Left ventricle myocardium inferior (tissue), 1 donor: Measurements from ENCODE around the gene INSIG1. TPM values are rescaled to one million over a fixed set of nuclear protein-coding genes. Genes with fewer than 3 reads are reported as not detected.

Experiments used
- DNase-seq: peaks from one replicate; pipeline ENCODE4 v3.0.0-alpha.2; 2020
- H3K27ac ChIP-seq: fragments of 200-600 bp; replicated peaks from 2 replicates; pipeline ENCODE4 v1.8.0; 2021
- H3K27me3 ChIP-seq: fragments of 200-600 bp; 2 replicates; pipeline ENCODE4 v1.8.0; 2021; ENCODE audit warnings: low read depth
- H3K36me3 ChIP-seq: fragments of 200-600 bp; 2 replicates; pipeline ENCODE4 v1.8.0; 2021
- H3K4me1 ChIP-seq: fragments of 200-600 bp; 2 replicates; pipeline ENCODE4 v1.8.0; 2021
- H3K4me3 ChIP-seq: fragments of 200-600 bp; 2 replicates; pipeline ENCODE4 v1.8.0; 2021; ENCODE audit warnings: mild to moderate bottlenecking, moderate library complexity
- H3K9me3 ChIP-seq: fragments of 200-600 bp; replicated peaks from 2 replicates; pipeline ENCODE4 v1.8.0; 2021
- CTCF ChIP-seq: fragments of 200-600 bp; IDR thresholded peaks from 2 replicates; pipeline ENCODE4 v1.8.0; 2021; ENCODE audit warnings: antibody characterized with exemption, mild to moderate bottlenecking, borderline replicate concordance
- intact Hi-C: fragments of 100-400 bp; cut with micrococcal nuclease; formaldehyde crosslinking; loops from one replicate; pipeline ENCODE4 v1.11.0; 2022
- total RNA-seq: library from RNA; stranded (reverse); fragmentation: NEBNext Ultra II Directional; extraction: Animal tissue kit (Norgen Biotek cat#: 25700); gene quantifications from one replicate; pipeline ENCODE4 v1.2.1, GENCODE V29; 2021
- donor health status: DM: no; HTN: yes; CAD: no; lungs with severe emphysema.

Gene INSIG1
- total RNA-seq, 1 donor from 2014 or later = 7.5 TPM

- no peak overlapping the region for H3K27ac ChIP-seq
- no peaks in the 10 kb centered on the region for H3K9me3 ChIP-seq
- TF ChIP-seq CTCF = no peak
- peaks cover 9% of the 10 kb centered on the region for H3K27me3 ChIP-seq
- intact Hi-C loops = no loop called here
- H3K36me3 ChIP-seq = no peaks in the 10 kb centered on the region
- H3K4me1 ChIP-seq = peaks cover 37% of the 10 kb centered on the region
- DNase-seq = no peak
- H3K4me3 ChIP-seq = no peak overlapping the region
Measured at GRCh38 chr7:155295511-155295910, 2.2 kb upstream of the INSIG1 start.

GRCh38 chr7:155296006-155296787, 1.5 kb upstream of the INSIG1 start:
- Histone ChIP-seq H3K27me3 (peaks cover 9% of the 10 kb centered on the region), H3K9me3 (no peaks in the 10 kb centered on the region), H3K27ac (peak overlapping the region; percentile 92), H3K4me1 (peaks cover 44% of the 10 kb centered on the region), H3K36me3 (no peaks in the 10 kb centered on the region), H3K4me3 (peak overlapping the region; percentile 92)
- DNase-seq = no peak
- intact Hi-C loops = no loop called here
- TF ChIP-seq CTCF = no peak

- H3K4me1 ChIP-seq = peaks cover 46% of the 10 kb centered on the region
- intact Hi-C loops = no loop called here
Measured at GRCh38 chr7:155296788-155297516, 726 bp upstream of the INSIG1 start.

GRCh38 chr7:155298288-155298833, 683 bp downstream of the INSIG1 start:
- H3K4me3 ChIP-seq = peak overlapping the region; percentile 92
- no peak for TF ChIP-seq CTCF
- no peaks in the 10 kb centered on the region for H3K36me3 ChIP-seq
- DNase-seq = no peak
- intact Hi-C loops = no loop called here
- peaks cover 49% of the 10 kb centered on the region for H3K4me1 ChIP-seq
- no peaks in the 10 kb centered on the region for H3K27me3 ChIP-seq
- peak overlapping the region; percentile 92 for H3K27ac ChIP-seq
- H3K9me3 ChIP-seq = no peaks in the 10 kb centered on the region

More at GRCh38 chr7:155296788-155297516, 726 bp upstream of the INSIG1 start:
- Histone ChIP-seq H3K4me3 (peak overlapping the region; percentile 92), H3K9me3 (no peaks in the 10 kb centered on the region), H3K27me3 (peaks cover 9% of the 10 kb centered on the region), H3K36me3 (no peaks in the 10 kb centered on the region), H3K27ac (peak overlapping the region; percentile 92)
- peak; percentile 43 for DNase-seq
- TF ChIP-seq CTCF = peak; percentile 69

GRCh38 chr7:155298834-155299534, 1.3 kb downstream of the INSIG1 start:
- DNase-seq = peak; percentile 93
- H3K4me3 ChIP-seq = peak overlapping the region; percentile 92
- intact Hi-C loops = no loop called here
- peaks cover 56% of the 10 kb centered on the region for H3K4me1 ChIP-seq
- peaks cover 4% of the 10 kb centered on the region for H3K36me3 ChIP-seq
- H3K27ac ChIP-seq = peak overlapping the region; percentile 92
- peak; percentile 25 for TF ChIP-seq CTCF
- H3K27me3 ChIP-seq = no peaks in the 10 kb centered on the region
- H3K9me3 ChIP-seq = no peaks in the 10 kb centered on the region
